HEK293 (cell line): ENCODE measurements around the gene PYROXD2.

Source experiments
- GFI1B ChIP-seq: fragments of 450-650 bp; formaldehyde crosslinking; IDR thresholded peaks from 2 replicates; pipeline ENCODE4 v1.5.1; 2016; ENCODE audit warnings: missing biosample characterization, missing genetic modification characterization
- HOXD13 ChIP-seq: sonication (generic); formaldehyde crosslinking; IDR thresholded peaks from 2 replicates; pipeline ENCODE4 v1.8.0; 2022; ENCODE audit warnings: missing genetic modification reagents, borderline replicate concordance
- KLF1 ChIP-seq: fragments of 450-650 bp; formaldehyde crosslinking; IDR thresholded peaks from 2 replicates; pipeline ENCODE4 v1.5.1; 2016; ENCODE audit warnings: missing biosample characterization, missing genetic modification characterization
- KLF16 ChIP-seq: fragments of 450-650 bp; formaldehyde crosslinking; IDR thresholded peaks from 2 replicates; pipeline ENCODE4 v1.5.1; 2017; ENCODE audit warnings: missing biosample characterization, missing genetic modification characterization
- KLF9 ChIP-seq: fragments of 450-650 bp; formaldehyde crosslinking; IDR thresholded peaks from 2 replicates; pipeline ENCODE4 v1.5.1; 2016; ENCODE audit warnings: missing biosample characterization, missing genetic modification characterization, low read depth
- MZF1 ChIP-seq: fragments of 450-650 bp; formaldehyde crosslinking; IDR thresholded peaks from 2 replicates; pipeline ENCODE4 v1.5.1; 2017; ENCODE audit warnings: missing biosample characterization, missing genetic modification characterization, borderline replicate concordance
- REPIN1 ChIP-seq: fragments of 450-650 bp; formaldehyde crosslinking; IDR thresholded peaks from 2 replicates; pipeline ENCODE4 v1.5.1; 2017; ENCODE audit warnings: missing biosample characterization, missing genetic modification characterization, low read depth
- YY2 ChIP-seq: fragments of 450-650 bp; formaldehyde crosslinking; IDR thresholded peaks from 2 replicates; pipeline ENCODE4 v1.5.1; 2016; ENCODE audit warnings: missing biosample characterization, missing genetic modification characterization
- ZFHX2 ChIP-seq: fragments of 450-650 bp; formaldehyde crosslinking; conservative IDR thresholded peaks from 2 replicates; pipeline ENCODE4 v1.5.1; 2016; ENCODE audit warnings: missing biosample characterization, missing genetic modification characterization
- ZFP41 ChIP-seq: fragments of 450-650 bp; formaldehyde crosslinking; IDR thresholded peaks from 2 replicates; pipeline ENCODE4 v1.5.1; 2016; ENCODE audit warnings: missing biosample characterization, missing genetic modification characterization, borderline replicate concordance
- ZNF19 ChIP-seq: fragments of 450-650 bp; formaldehyde crosslinking; IDR thresholded peaks from 2 replicates; pipeline ENCODE4; 2016; ENCODE audit warnings: missing biosample characterization, missing genetic modification characterization, low read depth
- ZNF23 ChIP-seq: fragments of 450-650 bp; formaldehyde crosslinking; IDR thresholded peaks from 2 replicates; pipeline ENCODE4 v1.5.1; 2016; ENCODE audit warnings: missing biosample characterization, missing genetic modification characterization, borderline replicate concordance
- ZNF266 ChIP-seq: fragments of 450-650 bp; formaldehyde crosslinking; IDR thresholded peaks from 2 replicates; pipeline ENCODE4 v1.5.1; 2016; ENCODE audit warnings: missing biosample characterization, missing genetic modification characterization, low read depth
- ZNF449 ChIP-seq: fragments of 450-650 bp; formaldehyde crosslinking; IDR thresholded peaks from 2 replicates; pipeline ENCODE4 v1.5.1; 2017; ENCODE audit warnings: missing biosample characterization, mild to moderate bottlenecking, missing genetic modification characterization, moderate library complexity
- ZNF561 ChIP-seq: fragments of 450-650 bp; IDR thresholded peaks from 2 replicates; pipeline ENCODE4 v1.5.1; 2018; ENCODE audit warnings: missing biosample characterization, missing genetic modification characterization, borderline replicate concordance
- ZNF621 ChIP-seq: fragments of 450-650 bp; formaldehyde crosslinking; IDR thresholded peaks from 2 replicates; pipeline ENCODE4 v1.5.1; 2017; ENCODE audit warnings: missing biosample characterization, missing genetic modification characterization
- ZNF707 ChIP-seq: fragments of 450-650 bp; formaldehyde crosslinking; IDR thresholded peaks from 2 replicates; pipeline ENCODE4 v1.5.1; 2016; ENCODE audit warnings: missing biosample characterization, missing genetic modification characterization
- ZSCAN4 ChIP-seq: fragments of 450-650 bp; formaldehyde crosslinking; IDR thresholded peaks from 2 replicates; pipeline ENCODE4 v1.5.1; 2017; ENCODE audit warnings: missing biosample characterization, missing genetic modification characterization
- TF ChIP-seq, protein P1 (sequence below): fragments of 450-650 bp; formaldehyde crosslinking; IDR thresholded peaks from 2 replicates; pipeline ENCODE4 v1.5.1; 2017; ENCODE audit warnings: missing biosample characterization, missing genetic modification characterization
- TF ChIP-seq, protein P2 (sequence below): fragments of 450-650 bp; formaldehyde crosslinking; IDR thresholded peaks from 2 replicates; pipeline ENCODE4 v1.5.1; 2016; ENCODE audit warnings: missing biosample characterization, missing genetic modification characterization
- TF ChIP-seq, protein P3 (sequence below): fragments of 450-650 bp; formaldehyde crosslinking; IDR thresholded peaks from 2 replicates; pipeline ENCODE4 v1.5.0; 2017; ENCODE audit warnings: missing biosample characterization, missing genetic modification characterization, borderline replicate concordance
- TF ChIP-seq, protein P4 (sequence below): fragments of 450-650 bp; formaldehyde crosslinking; conservative IDR thresholded peaks from 2 replicates; pipeline ENCODE4 v1.5.1; 2016; ENCODE audit warnings: low read depth, missing biosample characterization, missing genetic modification characterization
- TF ChIP-seq, protein P5 (sequence below): fragments of 450-650 bp; formaldehyde crosslinking; IDR thresholded peaks from 2 replicates; pipeline ENCODE4 v1.5.1; 2016; ENCODE audit warnings: missing biosample characterization, missing genetic modification characterization, low read depth

PYROXD2 gene

GRCh38 chr10:98446661-98447221 lies 31.8 kb upstream of the PYROXD2 start, which contains the start of gene HPS1 (continued):
- TF ChIP-seq KLF1 (tag by site-specific recombination) = peak; percentile 39; the same call in 1 of the 2 replicates
- TF ChIP-seq, protein P1, sequence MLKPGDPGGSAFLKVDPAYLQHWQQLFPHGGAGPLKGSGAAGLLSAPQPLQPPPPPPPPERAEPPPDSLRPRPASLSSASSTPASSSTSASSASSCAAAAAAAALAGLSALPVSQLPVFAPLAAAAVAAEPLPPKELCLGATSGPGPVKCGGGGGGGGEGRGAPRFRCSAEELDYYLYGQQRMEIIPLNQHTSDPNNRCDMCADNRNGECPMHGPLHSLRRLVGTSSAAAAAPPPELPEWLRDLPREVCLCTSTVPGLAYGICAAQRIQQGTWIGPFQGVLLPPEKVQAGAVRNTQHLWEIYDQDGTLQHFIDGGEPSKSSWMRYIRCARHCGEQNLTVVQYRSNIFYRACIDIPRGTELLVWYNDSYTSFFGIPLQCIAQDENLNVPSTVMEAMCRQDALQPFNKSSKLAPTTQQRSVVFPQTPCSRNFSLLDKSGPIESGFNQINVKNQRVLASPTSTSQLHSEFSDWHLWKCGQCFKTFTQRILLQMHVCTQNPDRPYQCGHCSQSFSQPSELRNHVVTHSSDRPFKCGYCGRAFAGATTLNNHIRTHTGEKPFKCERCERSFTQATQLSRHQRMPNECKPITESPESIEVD (tag by site-specific recombination) = no peak
- no peak for TF ChIP-seq ZNF19 (tag by site-specific recombination)
- TF ChIP-seq, protein P2, sequence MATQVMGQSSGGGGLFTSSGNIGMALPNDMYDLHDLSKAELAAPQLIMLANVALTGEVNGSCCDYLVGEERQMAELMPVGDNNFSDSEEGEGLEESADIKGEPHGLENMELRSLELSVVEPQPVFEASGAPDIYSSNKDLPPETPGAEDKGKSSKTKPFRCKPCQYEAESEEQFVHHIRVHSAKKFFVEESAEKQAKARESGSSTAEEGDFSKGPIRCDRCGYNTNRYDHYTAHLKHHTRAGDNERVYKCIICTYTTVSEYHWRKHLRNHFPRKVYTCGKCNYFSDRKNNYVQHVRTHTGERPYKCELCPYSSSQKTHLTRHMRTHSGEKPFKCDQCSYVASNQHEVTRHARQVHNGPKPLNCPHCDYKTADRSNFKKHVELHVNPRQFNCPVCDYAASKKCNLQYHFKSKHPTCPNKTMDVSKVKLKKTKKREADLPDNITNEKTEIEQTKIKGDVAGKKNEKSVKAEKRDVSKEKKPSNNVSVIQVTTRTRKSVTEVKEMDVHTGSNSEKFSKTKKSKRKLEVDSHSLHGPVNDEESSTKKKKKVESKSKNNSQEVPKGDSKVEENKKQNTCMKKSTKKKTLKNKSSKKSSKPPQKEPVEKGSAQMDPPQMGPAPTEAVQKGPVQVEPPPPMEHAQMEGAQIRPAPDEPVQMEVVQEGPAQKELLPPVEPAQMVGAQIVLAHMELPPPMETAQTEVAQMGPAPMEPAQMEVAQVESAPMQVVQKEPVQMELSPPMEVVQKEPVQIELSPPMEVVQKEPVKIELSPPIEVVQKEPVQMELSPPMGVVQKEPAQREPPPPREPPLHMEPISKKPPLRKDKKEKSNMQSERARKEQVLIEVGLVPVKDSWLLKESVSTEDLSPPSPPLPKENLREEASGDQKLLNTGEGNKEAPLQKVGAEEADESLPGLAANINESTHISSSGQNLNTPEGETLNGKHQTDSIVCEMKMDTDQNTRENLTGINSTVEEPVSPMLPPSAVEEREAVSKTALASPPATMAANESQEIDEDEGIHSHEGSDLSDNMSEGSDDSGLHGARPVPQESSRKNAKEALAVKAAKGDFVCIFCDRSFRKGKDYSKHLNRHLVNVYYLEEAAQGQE (tag by site-specific recombination) = no peak
- no peak for TF ChIP-seq HOXD13 (CRISPR knock-in tag)
- TF ChIP-seq KLF9 (tag by site-specific recombination) = 0 out of 2 replicates have a peak, but pooled peaks have one; percentile 26
- TF ChIP-seq ZNF449 = 0 out of 2 replicates have a peak, but pooled peaks have one; percentile 13
- no peak for TF ChIP-seq MZF1 (tag by site-specific recombination)
- TF ChIP-seq ZNF621 (tag by site-specific recombination) = no peak
- TF ChIP-seq ZFP41 (tag by site-specific recombination) = no peak
- no peak for TF ChIP-seq ZNF266 (tag by site-specific recombination)
- no peak for TF ChIP-seq YY2 (tag by site-specific recombination)
- TF ChIP-seq, protein P3, sequence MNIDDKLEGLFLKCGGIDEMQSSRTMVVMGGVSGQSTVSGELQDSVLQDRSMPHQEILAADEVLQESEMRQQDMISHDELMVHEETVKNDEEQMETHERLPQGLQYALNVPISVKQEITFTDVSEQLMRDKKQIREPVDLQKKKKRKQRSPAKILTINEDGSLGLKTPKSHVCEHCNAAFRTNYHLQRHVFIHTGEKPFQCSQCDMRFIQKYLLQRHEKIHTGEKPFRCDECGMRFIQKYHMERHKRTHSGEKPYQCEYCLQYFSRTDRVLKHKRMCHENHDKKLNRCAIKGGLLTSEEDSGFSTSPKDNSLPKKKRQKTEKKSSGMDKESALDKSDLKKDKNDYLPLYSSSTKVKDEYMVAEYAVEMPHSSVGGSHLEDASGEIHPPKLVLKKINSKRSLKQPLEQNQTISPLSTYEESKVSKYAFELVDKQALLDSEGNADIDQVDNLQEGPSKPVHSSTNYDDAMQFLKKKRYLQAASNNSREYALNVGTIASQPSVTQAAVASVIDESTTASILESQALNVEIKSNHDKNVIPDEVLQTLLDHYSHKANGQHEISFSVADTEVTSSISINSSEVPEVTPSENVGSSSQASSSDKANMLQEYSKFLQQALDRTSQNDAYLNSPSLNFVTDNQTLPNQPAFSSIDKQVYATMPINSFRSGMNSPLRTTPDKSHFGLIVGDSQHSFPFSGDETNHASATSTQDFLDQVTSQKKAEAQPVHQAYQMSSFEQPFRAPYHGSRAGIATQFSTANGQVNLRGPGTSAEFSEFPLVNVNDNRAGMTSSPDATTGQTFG (tag by site-specific recombination) = no peak
- no peak for TF ChIP-seq ZSCAN4 (tag by site-specific recombination)
- peak; percentile 80 for TF ChIP-seq ZFHX2 (tag by site-specific recombination)
- TF ChIP-seq, protein P4, sequence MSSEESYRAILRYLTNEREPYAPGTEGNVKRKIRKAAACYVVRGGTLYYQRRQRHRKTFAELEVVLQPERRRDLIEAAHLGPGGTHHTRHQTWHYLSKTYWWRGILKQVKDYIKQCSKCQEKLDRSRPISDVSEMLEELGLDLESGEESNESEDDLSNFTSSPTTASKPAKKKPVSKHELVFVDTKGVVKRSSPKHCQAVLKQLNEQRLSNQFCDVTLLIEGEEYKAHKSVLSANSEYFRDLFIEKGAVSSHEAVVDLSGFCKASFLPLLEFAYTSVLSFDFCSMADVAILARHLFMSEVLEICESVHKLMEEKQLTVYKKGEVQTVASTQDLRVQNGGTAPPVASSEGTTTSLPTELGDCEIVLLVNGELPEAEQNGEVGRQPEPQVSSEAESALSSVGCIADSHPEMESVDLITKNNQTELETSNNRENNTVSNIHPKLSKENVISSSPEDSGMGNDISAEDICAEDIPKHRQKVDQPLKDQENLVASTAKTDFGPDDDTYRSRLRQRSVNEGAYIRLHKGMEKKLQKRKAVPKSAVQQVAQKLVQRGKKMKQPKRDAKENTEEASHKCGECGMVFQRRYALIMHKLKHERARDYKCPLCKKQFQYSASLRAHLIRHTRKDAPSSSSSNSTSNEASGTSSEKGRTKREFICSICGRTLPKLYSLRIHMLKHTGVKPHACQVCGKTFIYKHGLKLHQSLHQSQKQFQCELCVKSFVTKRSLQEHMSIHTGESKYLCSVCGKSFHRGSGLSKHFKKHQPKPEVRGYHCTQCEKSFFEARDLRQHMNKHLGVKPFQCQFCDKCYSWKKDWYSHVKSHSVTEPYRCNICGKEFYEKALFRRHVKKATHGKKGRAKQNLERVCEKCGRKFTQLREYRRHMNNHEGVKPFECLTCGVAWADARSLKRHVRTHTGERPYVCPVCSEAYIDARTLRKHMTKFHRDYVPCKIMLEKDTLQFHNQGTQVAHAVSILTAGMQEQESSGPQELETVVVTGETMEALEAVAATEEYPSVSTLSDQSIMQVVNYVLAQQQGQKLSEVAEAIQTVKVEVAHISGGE (tag by site-specific recombination) = peak; percentile 54
- TF ChIP-seq ZNF707 (tag by site-specific recombination) = no peak
- no peak for TF ChIP-seq GFI1B (tag by site-specific recombination)
- TF ChIP-seq ZNF23 = no peak
- TF ChIP-seq, protein P5, sequence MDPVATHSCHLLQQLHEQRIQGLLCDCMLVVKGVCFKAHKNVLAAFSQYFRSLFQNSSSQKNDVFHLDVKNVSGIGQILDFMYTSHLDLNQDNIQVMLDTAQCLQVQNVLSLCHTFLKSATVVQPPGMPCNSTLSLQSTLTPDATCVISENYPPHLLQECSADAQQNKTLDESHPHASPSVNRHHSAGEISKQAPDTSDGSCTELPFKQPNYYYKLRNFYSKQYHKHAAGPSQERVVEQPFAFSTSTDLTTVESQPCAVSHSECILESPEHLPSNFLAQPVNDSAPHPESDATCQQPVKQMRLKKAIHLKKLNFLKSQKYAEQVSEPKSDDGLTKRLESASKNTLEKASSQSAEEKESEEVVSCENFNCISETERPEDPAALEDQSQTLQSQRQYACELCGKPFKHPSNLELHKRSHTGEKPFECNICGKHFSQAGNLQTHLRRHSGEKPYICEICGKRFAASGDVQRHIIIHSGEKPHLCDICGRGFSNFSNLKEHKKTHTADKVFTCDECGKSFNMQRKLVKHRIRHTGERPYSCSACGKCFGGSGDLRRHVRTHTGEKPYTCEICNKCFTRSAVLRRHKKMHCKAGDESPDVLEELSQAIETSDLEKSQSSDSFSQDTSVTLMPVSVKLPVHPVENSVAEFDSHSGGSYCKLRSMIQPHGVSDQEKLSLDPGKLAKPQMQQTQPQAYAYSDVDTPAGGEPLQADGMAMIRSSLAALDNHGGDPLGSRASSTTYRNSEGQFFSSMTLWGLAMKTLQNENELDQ = no peak
- TF ChIP-seq REPIN1 = no peak
- TF ChIP-seq KLF16 (tag by site-specific recombination) = no peak
- peak; percentile 81; the same call in 1 of the 2 replicates for TF ChIP-seq ZNF561 (tag by site-specific recombination)
